K562 (cell line): ENCODE data around the gene SCYL2. TPM values are rescaled to one million over a fixed set of nuclear protein-coding genes. Genes with fewer than 3 reads are reported as not detected.

Experiments used
- COPS2 ChIP-seq: fragments of 450-650 bp; conservative IDR thresholded peaks from 2 replicates; pipeline ENCODE4 v1.6.1; 2016; ENCODE audit warnings: mild to moderate bottlenecking, moderate library complexity
- CXXC5 ChIP-seq: fragments of 250-450 bp; sonication (Bioruptor Pico); IDR thresholded peaks from 2 replicates; pipeline ENCODE4 v1.8.0; 2022; ENCODE audit warnings: inconsistent platforms, mild to moderate bottlenecking, moderate library complexity
- GATA2 ChIP-seq: sonication (generic); formaldehyde crosslinking; IDR thresholded peaks from 2 replicates; pipeline ENCODE4 v1.4.0; 2020; ENCODE audit warnings: mild to moderate bottlenecking, missing genetic modification reagents
- MEIS2 ChIP-seq: fragments of 450-650 bp; IDR thresholded peaks from 2 replicates; pipeline ENCODE4 v1.6.1; 2014; ENCODE audit warnings: mild to moderate bottlenecking; ENCODE audit not compliant: partially characterized antibody
- RAD21 ChIP-seq, 2 experiments: fragments of 250-450 bp in 1 of 2; fragments of 450-650 bp in 1 of 2; sonication (Bioruptor Pico) in 1 of 2; formaldehyde crosslinking in 1 of 2; IDR thresholded peaks in 1 of 2; conservative IDR thresholded peaks in 1 of 2; 2 replicates each; pipeline versions ENCODE4 v1.4.0 to v1.8.0; 2020 to 2022; ENCODE audit warnings: mild to moderate bottlenecking in 2 of 2, moderate library complexity in 1 of 2
- RBM25 ChIP-seq: fragments of 200-400 bp; formaldehyde crosslinking; IDR thresholded peaks from 2 replicates; pipeline ENCODE4 v1.6.1; 2018; ENCODE audit warnings: low read length, low read depth, moderate library complexity; ENCODE audit not compliant: severe bottlenecking
- ZNF121 ChIP-seq: sonication (generic); formaldehyde crosslinking; conservative IDR thresholded peaks from 2 replicates; pipeline ENCODE4 v1.8.0; 2022; ENCODE audit warnings: missing genetic modification reagents
- polyA plus RNA-seq, 8 experiments: library from polyadenylated mRNA; depleted of rRNA in 4 of 8; stranded (reverse) in 5 of 8; unstranded in 3 of 8; fragments of >200 nt; fragmentation: Nextera tagmentation in 2 of 8; fragmentation: Illumina TruSeq in 1 of 8; extraction: Ambion mirVana in 2 of 8; extraction: Trizol in 1 of 8; gene quantifications; 2 replicates each; pipeline versions ENCODE4 v1.2.1 to v1.2.3, GENCODE V29; 2011 to 2014; ENCODE audit warnings: inconsistent platforms in 1 of 8, missing spikeins in 1 of 8
- total RNA-seq, 7 experiments: library from RNA; depleted of rRNA in 6 of 7; stranded (reverse); fragments of >200 nt in 6 of 7; fragmentation: Illumina TruSeq in 2 of 7; extraction: Trizol in 2 of 7; gene quantifications; 2 replicates each; pipeline versions ENCODE4 v1.2.1 to v1.2.3, GENCODE V29; 2011 to 2021; ENCODE audit warnings: low replicate concordance in 1 of 7
- TF ChIP-seq, protein P1 (sequence below), 3 experiments: IDR thresholded peaks in 2 of 3; conservative IDR thresholded peaks in 1 of 3; 2 replicates each; pipeline ENCODE4 v1.5.1; 2011 to 2012; ENCODE audit warnings: low read length in 3 of 3, mild to moderate bottlenecking in 3 of 3, control low read depth in 2 of 3, improper control_type of control experiment in 1 of 3, inconsistent platforms in 1 of 3, low read depth in 1 of 3, mixed read lengths in 1 of 3, moderate library complexity in 1 of 3; ENCODE audit not compliant: insufficient read depth in 2 of 3
- TF ChIP-seq, protein P2 (sequence below): fragments of 450-650 bp; formaldehyde crosslinking; IDR thresholded peaks from 2 replicates; pipeline ENCODE4 v1.4.0; 2020; ENCODE audit warnings: mild to moderate bottlenecking, moderate library complexity
- TF ChIP-seq, protein P3 (sequence below): fragments of 450-650 bp; formaldehyde crosslinking; IDR thresholded peaks from 2 replicates; pipeline ENCODE4 v1.4.0; 2020; ENCODE audit warnings: mild to moderate bottlenecking, moderate library complexity

The SCYL2 gene
- total and polyA plus RNA-seq, 9 of the 15 experiments (the other 6 are each of a cell fraction or from before 2014, with no cell fraction given): 9.9 to 49.0 (median 32.9) TPM

DNA sequence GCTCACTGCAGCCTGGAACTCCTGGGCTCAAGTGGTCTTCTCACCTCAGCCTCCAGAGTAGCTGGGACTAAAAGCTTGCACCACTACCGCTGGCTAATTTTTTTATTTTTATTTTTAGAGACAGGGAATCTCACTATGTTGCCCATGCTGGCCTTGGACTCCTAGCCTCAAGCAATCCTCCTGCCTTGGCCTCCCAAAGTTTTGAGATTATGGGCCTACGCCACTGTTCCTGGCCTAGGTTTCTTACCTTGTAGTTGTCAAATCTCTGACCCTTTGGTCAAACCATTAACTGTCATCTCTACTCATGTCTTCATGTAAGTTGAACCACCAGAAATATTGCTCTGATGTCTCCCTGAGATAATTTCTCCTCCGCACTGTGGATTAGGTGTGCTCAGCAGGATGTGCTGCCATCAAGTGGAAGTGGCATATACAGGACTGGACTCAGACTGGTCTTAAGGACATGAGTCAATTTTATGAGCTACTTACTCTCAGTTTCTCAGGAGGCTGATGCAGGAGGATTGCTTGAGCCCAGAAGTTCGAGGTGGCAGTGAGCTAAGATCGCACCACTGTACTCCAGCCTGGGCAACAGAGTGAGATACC, 37.8 kb upstream of the SCYL2 start (continued):
- TF ChIP-seq, protein P1, sequence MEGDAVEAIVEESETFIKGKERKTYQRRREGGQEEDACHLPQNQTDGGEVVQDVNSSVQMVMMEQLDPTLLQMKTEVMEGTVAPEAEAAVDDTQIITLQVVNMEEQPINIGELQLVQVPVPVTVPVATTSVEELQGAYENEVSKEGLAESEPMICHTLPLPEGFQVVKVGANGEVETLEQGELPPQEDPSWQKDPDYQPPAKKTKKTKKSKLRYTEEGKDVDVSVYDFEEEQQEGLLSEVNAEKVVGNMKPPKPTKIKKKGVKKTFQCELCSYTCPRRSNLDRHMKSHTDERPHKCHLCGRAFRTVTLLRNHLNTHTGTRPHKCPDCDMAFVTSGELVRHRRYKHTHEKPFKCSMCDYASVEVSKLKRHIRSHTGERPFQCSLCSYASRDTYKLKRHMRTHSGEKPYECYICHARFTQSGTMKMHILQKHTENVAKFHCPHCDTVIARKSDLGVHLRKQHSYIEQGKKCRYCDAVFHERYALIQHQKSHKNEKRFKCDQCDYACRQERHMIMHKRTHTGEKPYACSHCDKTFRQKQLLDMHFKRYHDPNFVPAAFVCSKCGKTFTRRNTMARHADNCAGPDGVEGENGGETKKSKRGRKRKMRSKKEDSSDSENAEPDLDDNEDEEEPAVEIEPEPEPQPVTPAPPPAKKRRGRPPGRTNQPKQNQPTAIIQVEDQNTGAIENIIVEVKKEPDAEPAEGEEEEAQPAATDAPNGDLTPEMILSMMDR (IDR thresholded peaks at IDR 0.05 in 2 of 3, conservative IDR thresholded peaks at IDR 0.05 in 1 of 3; ENCODE audit: insufficient read depth in 2 of 3, low read depth in 1 of 3, low read length in 3 of 3): peak; percentile 50 to 61 (median 50)
- TF ChIP-seq GATA2: peak; percentile 50; the same call in 1 of the 2 replicates
- TF ChIP-seq, protein P2, sequence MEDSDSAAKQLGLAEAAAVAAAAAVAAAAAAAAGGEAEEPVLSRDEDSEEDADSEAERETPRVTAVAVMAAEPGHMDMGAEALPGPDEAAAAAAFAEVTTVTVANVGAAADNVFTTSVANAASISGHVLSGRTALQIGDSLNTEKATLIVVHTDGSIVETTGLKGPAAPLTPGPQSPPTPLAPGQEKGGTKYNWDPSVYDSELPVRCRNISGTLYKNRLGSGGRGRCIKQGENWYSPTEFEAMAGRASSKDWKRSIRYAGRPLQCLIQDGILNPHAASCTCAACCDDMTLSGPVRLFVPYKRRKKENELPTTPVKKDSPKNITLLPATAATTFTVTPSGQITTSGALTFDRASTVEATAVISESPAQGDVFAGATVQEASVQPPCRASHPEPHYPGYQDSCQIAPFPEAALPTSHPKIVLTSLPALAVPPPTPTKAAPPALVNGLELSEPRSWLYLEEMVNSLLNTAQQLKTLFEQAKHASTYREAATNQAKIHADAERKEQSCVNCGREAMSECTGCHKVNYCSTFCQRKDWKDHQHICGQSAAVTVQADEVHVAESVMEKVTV: peak; percentile 11; the same call in 1 of the 2 replicates
- TF ChIP-seq ZNF121: peak; percentile 62
- TF ChIP-seq RAD21 (CRISPR knock-in tag; conservative IDR thresholded peaks at IDR 0.05 in 1 of 2, IDR thresholded peaks at IDR 0.05 in 1 of 2): peak; percentile 36 to 67; a peak in 3 of 4 replicates
- no peak for TF ChIP-seq COPS2
- TF ChIP-seq CXXC5 (CRISPR knock-in tag): 0 out of 2 replicates have a peak, but pooled peaks have one; percentile 33
- TF ChIP-seq, protein P3, sequence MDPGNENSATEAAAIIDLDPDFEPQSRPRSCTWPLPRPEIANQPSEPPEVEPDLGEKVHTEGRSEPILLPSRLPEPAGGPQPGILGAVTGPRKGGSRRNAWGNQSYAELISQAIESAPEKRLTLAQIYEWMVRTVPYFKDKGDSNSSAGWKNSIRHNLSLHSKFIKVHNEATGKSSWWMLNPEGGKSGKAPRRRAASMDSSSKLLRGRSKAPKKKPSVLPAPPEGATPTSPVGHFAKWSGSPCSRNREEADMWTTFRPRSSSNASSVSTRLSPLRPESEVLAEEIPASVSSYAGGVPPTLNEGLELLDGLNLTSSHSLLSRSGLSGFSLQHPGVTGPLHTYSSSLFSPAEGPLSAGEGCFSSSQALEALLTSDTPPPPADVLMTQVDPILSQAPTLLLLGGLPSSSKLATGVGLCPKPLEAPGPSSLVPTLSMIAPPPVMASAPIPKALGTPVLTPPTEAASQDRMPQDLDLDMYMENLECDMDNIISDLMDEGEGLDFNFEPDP (CRISPR knock-in tag): no peak
- peak; percentile 32 for TF ChIP-seq MEIS2
- peak; percentile 42 for TF ChIP-seq RBM25
- TF ChIP-seq, all 486 proteins: peak for 10
